Activated CD4-positive, alpha-beta T cell treated with anti-CD3 and anti-CD28 coated beads, Interleukin-2, Interleukin-4, amounts not matched to agents 100 ng/mL and 50 ng/mL, durations not matched to agents 16 hours and 8 hours (primary cell): ENCODE data around the gene BMP4.

Experiments
- DNase-seq: peaks from one replicate; pipeline ENCODE4 v3.0.0-alpha.2; 2020; ENCODE audit warnings: low spot score

Gene BMP4

DNA sequence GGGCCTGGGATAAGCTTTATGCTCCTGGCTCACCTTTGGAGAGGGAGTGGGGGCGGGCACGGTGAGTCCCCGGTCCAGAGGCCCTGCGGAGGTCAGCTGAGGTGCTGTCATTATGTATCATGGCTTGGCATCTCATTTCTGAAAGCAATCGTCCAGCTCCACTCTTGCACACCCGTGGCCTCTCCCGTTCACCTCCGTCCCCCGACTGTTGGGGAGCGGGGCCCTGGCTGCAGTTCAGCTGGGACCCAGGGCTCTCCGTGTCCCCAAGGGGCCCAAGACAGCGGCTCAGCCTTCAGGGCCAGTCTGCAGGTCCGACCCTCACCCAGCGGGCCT lies 10.6 kb downstream of the BMP4 start:
- no peak for DNase-seq

DNA sequence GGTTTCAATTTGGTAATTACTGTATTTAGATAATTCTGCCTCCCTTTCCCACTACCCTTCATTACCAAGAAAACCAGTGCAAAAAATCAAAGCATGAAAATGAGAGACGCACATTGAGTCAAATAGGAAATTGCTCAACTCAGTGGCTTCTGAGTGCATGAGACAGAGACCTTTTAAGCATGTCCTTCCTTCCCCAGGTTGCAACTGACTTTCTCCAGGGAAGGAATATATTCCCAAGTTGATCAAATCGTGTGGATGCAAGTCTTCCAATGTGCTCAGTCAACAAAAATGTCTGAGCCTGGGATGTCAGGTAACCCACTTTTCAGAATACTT lies 12.9 kb downstream of the BMP4 start:
- peak; percentile 25 for DNase-seq

DNA sequence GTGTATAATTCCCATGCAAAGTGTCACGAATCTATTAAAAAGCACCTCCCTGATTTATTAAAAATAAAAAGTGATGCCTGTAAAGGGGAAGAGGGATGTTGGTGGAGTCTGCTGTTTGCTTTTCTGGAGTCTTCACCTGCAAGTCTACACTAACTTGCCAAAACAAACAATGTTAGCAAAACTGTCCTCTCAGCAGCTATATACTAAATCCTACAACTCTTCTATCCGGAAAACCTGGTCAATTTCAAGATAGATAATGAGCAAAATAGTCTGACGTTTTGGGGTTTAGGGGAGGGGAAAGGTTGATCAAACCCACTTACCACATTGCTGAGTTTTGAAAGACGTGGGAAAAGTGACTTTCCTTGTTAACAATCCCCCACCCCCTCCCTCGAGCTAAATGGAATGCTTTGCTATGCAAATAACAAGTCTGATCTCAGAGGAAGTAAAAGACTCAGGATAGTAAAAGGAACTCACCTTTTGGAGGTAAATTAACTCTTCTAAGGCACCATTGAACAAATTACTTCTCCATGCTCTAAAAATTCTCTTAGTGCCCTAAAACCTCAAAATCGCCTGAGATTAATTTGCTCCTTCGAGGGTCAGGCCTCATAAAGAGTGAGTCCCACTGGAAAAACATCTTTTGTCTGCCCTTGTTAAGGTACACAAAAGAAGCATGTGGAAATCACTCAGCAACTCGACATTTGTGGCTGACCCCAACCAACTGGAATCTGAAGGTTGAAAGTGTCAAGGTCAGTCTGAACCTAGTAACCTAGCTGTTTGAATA lies 13.5 kb downstream of the BMP4 start:
- DNase-seq = no peak

DNA sequence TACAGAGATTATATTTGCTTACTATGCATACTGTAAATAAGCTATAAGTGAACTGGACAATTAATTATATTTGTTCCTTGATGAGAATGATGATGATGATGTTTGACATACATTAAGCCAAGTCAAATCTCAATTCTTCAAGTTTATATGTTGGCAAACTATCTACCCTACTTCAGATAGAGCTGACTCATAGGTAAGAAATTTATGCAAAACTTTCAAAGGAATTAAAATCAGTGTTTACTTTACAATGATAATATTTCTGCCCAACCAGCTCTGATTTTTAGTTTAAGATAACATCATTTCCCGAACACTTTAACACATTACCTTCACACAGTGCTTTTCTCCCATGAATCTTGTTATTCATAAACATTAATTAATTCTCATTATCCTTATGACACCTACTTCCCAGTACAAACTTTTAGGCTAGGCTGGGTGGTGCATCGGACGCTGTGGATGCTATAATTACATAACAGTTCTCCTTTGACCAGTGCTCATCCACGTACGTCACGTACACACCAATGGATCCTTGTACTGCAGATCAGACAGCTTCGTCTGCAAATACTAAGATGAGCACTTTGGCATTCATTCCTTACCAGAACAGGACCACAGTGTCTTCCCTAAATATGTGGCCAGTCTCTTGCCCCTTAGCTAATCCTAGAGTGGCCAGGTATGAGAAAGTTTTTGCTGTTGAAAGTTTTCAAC lies 18.3 kb downstream of the BMP4 start:
- DNase-seq = no peak

DNA sequence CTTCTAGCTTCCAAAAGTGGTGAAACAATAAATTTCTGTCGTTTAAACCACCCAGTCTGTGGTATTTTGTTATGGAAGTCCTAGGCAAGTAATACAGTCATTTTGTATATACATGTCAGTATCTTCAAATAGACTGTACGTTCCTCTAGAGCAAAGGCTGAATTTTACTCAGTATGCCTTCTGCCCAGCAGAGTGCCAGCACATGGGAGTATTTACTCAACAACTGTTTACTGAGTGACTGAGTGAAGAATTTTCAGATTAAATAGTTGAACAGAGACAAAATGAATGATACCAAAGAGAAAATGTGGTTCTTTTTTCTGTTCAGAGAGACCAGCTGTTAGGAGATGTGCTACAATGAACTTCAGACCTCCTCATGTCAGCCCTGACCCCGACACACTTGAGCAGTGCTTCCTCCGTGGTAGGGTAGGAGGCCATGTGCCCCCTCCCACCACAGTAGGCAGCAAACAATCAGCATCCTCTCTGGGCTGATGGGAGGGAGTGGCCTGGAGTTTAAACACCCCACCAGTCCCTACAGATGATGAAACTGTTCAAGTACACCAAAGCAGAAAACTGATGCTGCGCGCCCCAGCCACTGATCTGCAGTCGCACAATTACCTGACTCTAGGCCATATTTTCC lies 21.7 kb downstream of the BMP4 start:
- no peak for DNase-seq

DNA sequence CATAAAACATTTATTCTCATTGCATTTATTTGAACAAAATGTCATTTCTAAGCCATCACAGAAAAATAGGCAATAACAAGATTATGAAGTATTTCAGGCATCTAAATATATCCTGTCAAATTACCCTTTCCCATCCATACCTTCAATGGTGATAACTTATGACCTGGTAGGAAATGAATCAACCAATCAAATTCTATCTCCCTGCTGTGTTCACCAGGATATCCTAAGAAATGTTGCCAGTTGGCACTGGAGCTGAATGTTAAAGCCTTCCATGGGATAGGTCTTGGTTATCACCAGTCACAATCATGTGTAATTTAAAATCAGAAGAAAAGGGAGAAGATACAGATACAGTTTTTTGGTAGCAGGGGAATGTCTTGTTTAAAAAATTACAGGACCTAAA lies 23.7 kb downstream of the BMP4 start:
- no peak for DNase-seq

DNA sequence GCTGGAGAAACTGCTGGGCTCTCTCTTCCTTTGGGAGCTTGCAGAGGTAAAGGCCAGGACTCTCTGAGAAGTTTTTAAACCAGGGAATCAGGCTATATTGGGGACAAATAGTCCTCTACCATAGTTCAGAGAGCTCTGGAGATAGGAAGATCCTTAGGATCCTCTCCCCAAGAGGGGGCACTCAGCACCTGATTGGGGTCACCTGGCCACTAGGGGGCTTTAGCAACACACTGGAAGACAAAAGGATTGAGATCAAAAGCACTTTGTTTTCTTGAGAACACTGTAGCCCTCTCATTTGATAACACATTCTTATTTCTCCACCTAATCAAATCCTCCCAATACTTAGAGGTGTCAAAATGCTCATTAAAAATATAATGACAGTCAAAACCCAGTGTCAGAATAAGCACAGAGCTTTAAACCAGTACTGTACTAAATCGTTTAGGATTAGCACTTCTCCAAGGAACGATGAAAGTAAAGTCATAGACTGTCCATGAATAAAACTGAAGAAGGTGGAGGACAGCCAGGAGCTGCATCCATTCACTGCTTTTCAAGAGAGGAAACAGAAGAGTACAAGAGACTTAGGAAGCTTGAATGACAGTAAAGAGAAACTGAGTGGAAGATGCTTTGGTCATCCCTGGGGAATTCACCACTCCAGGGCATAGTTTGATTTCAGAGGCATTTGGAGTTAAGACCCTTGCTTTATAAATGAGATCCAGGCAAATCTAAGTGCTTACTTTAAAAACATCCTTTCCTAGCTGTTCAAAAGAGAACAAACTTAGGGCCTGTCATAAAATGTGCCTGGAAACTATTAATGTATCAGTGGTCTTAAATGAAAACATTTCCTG lies 26.5 kb downstream of the BMP4 start:
- DNase-seq = peak; percentile 10

DNA sequence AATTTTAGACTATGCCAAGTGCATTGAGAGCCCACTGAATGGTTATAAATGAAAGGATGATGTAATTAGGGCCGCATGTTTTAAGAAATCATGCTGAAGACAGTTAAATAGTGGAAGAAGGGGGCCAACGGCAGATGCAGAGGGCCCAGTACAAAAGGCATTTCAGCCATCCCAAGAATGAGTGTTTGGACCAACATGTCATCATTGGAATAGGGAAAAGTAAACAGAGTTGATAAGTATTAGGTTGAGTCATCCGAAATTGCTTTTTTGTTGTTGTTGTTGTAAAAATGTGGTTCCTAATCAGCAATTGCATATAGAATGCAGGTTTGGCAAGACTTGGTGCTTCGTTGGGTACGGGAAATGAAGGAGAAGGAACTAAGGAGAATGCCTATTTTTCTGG lies 29.5 kb downstream of the BMP4 start:
- no peak for DNase-seq

DNA sequence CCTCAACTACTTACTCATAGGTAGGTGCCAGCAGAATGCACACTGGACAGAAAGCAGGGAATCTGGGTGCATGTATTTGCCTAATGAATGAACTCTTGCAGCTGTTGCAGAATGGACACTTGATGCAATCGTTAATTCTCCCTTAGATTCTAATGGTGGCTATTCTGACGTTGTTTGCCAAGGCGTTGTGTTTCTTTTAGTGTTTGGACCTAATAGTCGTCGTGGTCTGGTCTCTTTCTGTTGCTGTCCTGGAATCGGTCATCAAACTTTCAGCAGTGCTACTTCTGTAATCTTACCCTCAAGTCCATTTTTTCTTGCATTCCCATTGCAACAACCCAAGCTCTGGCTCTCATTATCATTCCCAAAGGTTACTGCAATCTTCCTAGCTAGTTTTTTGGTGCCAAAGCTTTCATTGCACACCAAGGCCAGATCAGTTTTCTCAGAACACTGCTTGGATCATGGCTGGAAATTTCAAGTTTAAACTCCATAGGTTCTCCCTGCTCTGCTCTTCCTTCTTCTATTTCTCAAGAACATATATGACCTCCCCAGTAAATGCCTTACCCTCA lies 31.3 kb downstream of the BMP4 start:
- no peak for DNase-seq

DNA sequence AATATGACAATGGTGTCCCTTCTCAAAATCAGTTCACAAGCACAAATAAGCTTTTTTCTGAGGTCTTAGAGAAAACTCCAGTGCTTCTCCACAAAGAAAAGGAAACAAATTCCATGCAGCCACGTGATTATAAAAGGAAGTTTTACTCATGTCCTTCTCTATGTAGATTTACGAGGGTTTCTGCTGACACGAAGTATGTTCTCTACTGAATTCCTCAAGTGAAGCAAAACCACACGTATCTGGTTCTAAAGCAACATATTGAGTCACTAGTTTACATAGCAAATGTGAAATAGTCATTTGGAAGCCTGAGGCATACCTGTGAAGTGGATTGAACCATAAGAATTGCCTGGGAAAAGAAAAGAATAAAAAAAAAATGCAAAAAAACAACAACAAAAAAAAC lies 31.9 kb downstream of the BMP4 start:
- no peak for DNase-seq

DNA sequence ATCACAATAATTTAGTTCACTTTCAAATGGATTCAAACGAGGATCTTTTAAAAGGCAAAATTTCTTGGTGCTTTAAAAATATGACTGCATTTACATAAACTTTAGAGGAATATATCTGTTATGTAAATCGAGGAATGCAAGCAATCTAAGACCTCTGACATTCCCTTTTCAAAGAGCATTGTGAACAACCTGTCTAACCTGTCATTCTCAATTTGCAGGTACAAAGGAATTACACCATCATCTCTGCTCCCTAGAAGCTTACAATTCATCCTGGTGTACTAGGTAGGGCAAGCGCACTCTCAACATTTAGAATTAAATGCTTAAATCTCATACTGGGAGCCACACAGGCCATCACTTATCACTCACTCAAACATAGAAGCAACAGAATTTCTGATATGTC lies 35.6 kb downstream of the BMP4 start:
- no peak for DNase-seq

DNA sequence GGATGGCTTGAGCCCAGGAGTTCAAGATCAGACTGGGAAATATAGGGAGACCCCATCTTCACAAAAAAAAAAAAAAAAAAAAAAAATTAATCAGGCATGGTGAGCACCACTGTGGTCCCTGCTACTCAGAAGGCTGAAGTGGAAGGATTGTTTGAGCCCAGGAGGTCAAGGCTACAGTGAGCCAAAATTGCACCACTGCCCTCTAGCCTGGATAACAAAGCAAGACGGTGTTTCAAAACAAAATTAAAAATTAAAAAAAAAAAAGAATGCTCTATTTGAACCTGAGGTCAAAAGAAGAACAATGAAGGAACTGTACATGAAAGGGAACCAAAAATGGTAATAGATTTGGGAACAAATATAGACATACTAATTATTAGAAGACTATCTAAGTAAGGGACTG lies 40.4 kb downstream of the BMP4 start:
- no peak for DNase-seq

DNA sequence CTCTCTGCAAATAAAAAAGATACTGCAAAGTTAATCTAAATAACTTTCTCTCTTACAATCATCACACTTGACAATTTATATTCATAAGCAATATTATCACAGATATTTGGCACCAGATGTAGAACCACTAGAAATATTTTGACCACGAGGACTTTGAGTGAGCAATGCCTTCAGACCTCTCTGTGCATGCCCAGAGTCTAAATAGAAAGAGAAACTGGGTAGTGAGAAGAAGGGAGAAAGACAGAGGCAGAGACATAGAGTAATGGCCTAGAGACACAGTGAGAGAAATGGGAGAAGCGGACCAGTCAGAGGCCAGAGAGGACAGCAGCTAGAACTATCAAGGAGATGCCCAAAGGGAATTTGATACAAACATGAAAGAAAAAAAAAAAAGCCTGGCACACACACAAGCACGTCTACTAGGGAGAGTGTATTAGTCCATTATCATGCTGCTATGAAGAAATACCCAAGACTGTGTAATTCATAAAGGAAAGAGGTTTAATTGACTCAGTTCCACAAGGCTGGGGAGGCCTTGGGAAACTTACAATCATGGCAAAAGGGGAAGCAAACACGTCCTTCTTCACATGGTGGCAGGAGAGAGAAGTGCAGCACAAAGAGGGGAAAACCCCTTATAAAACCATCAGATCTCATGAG lies 41.1 kb downstream of the BMP4 start:
- no peak for DNase-seq

DNA sequence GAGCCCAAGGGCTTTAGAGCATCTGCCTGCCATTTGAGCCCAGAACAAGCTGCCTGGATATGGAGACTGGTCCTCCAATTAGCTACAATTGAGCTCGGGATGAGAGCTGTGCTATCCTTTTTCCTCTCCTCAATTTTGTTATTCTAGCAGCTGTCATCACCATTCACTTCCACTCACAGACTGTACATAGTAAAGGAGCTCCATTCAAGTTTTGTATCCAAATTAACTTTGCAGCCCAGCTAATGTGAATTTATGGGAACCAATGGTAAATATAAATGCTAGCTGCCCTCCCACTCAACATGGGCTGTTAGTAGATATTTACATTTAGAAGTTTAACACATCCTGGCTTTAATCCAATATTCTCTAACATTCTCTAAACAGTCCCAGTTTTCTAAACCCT lies 44.6 kb downstream of the BMP4 start:
- no peak for DNase-seq

DNA sequence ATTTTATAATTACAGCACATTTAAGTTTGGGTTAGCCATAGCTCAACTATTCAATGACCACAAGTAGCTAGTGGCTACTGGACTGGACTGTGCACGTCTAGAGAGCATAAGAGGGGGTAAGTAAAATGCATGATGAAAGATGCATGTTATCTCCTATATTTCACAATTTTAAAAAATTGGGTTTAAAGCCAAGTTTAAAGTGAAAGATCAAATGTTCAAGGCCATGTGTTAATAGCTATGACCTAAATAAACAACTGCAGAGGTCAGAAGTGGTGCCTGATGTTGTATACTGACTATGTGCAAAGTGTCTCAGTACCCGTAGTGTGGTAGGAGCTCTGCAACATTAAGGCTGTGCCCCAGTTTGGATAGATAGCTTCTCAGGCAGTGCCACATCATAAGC lies 48.2 kb downstream of the BMP4 start:
- no peak for DNase-seq

DNA sequence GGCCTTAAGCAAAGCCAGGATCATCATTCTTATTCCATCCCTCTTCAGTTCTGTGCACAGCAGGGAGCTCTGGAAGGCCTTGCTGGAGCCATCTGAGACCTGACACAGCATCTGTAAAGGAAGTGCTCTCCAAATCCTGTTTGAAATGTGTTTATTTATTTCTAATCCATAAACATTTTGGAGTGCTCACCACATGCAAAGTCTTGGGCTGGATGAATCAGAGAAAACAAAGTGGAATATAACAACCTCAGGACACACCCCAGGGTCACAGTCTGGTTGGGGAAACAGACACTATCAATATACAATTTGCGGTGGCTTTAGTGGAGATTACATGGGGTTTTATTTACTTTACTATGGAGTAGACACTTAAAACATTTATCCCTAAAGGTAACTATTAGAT lies 54.3 kb downstream of the BMP4 start:
- DNase-seq = no peak

DNA sequence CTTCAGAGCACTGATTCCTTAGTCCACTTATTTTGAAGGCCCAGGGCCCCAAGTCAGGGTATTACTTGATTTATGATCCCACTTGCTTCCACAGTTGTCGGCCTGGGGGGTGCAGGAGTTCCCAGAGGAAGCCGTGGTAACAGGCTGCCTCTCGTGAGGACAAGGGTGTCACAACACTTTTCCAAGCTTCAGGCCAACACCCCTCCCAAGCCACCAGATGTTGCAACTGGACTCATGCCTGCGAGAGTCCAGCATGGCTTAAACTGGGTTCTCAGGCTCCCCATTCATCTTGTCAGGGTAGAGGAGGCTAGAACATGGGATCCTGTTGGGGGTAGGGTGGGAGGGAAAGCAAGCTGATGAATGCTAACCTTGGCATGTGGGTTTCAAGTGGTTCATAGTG lies 56.1 kb downstream of the BMP4 start:
- no peak for DNase-seq
